Putamen (tissue), 1 donor: ENCODE measurements around the gene TNS3.

Experiments
- DNase-seq: peaks from one replicate; pipeline ENCODE4 v3.0.0-alpha.2; 2016; ENCODE audit warnings: low spot score

The TNS3 gene

GRCh38 chr7:47505312-47506007, 76.5 kb downstream of the TNS3 start:
- DNase-seq = no peak

- no peak for DNase-seq
These were observed 77.2 kb downstream of the TNS3 start for GRCh38 chr7:47504551-47505311.

DNA sequence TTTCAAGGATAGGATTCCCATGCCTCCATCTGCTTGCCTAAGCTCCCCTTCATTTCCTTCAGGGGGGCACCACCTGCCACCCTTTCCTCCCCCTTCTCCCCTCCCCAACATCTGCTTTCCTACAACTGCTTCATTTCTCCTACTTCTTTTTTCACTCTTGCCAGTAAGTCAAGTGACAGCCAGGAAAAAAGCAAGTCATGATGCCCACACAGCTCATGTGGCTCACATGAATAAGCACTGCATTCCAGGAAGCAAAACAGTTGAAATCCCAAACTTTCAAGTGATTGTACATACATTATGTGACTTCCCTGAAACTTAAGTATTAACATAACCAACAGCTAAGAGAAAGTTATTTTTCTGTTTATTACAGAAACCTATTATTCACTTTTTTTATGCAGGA, 78.6 kb downstream of the TNS3 start:
- DNase-seq = no peak

GRCh38 chr7:47502240-47502877, 79.6 kb downstream of the TNS3 start:
- DNase-seq = no peak

- no peak for DNase-seq
These were observed 80.5 kb downstream of the TNS3 start for GRCh38 chr7:47501406-47501805.

- DNase-seq = no peak
These were observed 81.8 kb downstream of the TNS3 start for GRCh38 chr7:47500103-47500563.

GRCh38 chr7:47498229-47499056, 83.5 kb downstream of the TNS3 start:
- no peak for DNase-seq

DNA sequence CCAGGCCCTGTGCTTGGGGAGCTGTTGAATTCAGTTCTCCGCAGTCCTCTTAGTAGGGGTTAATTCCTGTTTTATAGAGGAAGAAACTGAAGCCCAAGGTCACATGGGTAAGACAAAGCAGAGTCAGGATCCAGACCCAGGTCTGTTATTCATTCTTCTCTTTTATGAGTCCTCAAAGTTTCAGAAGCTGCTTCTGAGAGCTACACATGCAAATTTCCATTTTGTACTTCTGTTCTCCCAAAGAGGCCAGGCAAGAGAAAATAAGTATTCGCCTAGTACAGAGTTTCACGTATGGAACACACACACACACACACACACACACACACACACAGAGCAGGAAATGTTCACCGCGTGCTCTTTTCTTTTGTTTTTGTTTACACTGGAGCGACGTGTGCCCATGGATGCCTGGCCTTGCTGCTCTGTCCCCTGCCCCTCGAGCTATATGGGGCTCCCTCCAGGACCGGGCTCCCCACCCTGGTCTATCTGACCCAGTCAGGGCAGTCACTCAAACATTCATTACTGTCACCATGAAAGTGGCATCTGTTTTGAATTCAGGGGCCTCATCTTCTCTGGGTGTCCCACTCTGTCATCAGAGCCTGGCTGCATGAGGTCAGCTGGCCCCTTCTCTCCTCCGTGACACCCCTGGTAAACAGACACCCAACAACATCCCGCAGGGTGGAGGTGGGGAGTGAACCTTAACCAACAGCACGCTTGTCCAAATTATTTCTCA, 84.4 kb downstream of the TNS3 start:
- DNase-seq = no peak

- no peak for DNase-seq
These were observed 85.2 kb downstream of the TNS3 start for GRCh38 chr7:47496666-47497065.

- DNase-seq = no peak
These were observed 85.8 kb downstream of the TNS3 start for GRCh38 chr7:47496056-47496665.

GRCh38 chr7:47493976-47494911, 87.7 kb downstream of the TNS3 start:
- peak; percentile 52 for DNase-seq

DNA sequence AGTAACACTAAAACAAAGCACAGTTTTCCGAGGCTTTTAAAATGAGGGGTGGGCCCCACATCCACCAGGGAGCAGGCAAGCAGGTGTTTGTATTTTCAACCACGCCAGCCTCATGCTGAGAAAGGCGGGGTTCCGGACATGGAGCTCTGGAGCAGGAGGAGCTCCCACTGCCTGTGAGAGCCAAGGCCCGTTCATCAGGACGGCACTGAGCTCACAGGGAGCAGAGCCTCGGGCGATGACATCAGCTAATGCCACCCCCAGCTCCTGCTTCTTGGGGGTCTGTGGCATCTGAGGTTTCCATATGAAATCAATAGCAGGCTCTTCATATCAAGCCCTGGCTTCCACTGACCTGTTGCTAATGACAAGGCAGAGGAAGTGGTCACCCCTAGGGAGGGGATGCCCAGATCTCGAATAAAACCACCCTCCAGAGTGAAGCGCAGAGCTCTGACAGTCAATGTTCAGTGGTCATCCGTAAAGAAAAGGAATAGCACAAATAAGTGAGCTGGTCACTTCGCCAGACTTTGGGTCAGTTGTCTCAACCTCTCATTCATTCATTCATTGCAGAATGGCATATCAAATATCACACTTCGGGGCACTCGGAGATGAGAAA, 89.1 kb downstream of the TNS3 start:
- DNase-seq = no peak

- DNase-seq = no peak
These were observed 91.2 kb downstream of the TNS3 start for GRCh38 chr7:47490501-47491265.

- DNase-seq = no peak
These were observed 92.3 kb downstream of the TNS3 start for GRCh38 chr7:47489624-47490023.

- DNase-seq = no peak
These were observed 93.0 kb downstream of the TNS3 start for GRCh38 chr7:47488969-47489342.

DNA sequence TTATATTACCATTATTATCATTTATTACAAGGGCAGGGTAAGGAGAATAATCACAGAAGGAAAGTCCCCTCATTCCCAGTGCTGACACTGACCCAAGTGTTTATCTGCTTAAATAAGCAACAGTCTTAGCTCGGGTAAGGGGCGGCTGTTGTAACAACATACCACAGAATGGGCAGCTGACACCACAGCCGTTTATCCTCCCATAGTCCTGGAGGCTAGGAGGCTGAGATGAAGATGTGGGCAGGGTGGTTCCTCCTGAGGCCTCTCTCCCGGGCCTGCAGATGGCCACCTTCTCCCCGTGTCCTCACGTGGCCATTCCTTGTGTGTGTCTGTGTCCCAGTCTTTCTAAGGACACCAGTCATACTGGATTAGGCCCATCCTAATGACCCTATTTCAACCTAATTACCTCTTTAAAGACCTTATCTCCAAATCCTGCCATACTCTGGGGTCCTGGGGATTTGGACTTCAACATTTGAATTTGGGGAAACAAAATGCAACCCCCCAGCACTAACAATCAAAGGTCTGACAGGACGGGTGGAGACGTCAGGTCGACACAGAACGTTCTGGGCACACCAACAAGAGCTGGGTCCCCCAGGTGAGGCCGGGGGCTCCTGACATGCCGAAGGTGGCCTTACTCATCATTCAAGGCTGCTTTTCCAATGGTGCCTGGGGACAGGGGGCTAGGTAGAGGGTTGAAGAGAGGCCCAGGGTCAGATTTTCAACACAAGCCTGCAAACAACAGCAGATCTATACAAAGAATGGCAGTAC, 93.5 kb downstream of the TNS3 start:
- DNase-seq = no peak

GRCh38 chr7:47485640-47486435, 96.1 kb downstream of the TNS3 start:
- DNase-seq = no peak
